OCI-LY3 (cell line): ENCODE results near the gene DUSP1.

ENCODE experiments used
- H2AFZ ChIP-seq: fragments of 200-600, 300-600 bp; shearing (Covaris generic); 2 replicates; pipeline ENCODE4 v1.6.0; 2014; ENCODE audit warnings: antibody characterized with exemption, low read depth, low read length
- H3K27ac ChIP-seq: fragments of 200-600, 300-600 bp; sonication (generic); 2 replicates; pipeline ENCODE4 v1.5.1; 2014; ENCODE audit warnings: mild to moderate bottlenecking, low read length, moderate library complexity, mixed read lengths
- H3K27me3 ChIP-seq: fragments of 200-600, 300-600 bp; sonication (generic); 2 replicates; pipeline ENCODE4 v1.6.1; 2014; ENCODE audit warnings: low read depth, low read length, mixed read lengths
- H3K36me3 ChIP-seq: fragments of 200-600, 300-600 bp; sonication (generic); replicated peaks from 2 replicates; pipeline ENCODE3; 2014; ENCODE audit warnings: low read depth, low read length, mixed read lengths
- H3K4me1 ChIP-seq: fragments of 300-600, 200-600 bp; sonication (generic); 2 replicates; pipeline ENCODE4 v1.6.1; 2014; ENCODE audit warnings: low read length, mixed read lengths
- H3K4me2 ChIP-seq: fragments of 200-600, 300-600 bp; sonication (generic); 2 replicates; pipeline ENCODE4 v1.6.1; 2014; ENCODE audit warnings: low read length, mixed read lengths
- H3K4me3 ChIP-seq: fragments of 300-600, 200-600 bp; sonication (generic); 2 replicates; pipeline ENCODE4 v1.5.1; 2014; ENCODE audit warnings: antibody characterized with exemption, mild to moderate bottlenecking, low read length, moderate library complexity
- H3K79me2 ChIP-seq: fragments of 300-600, 200-600 bp; shearing (Covaris generic); 2 replicates; pipeline ENCODE4 v1.6.1; 2014; ENCODE audit warnings: mild to moderate bottlenecking, low read length, mixed read lengths
- H3K9ac ChIP-seq: fragments of 300-600, 200-600 bp; shearing (Covaris generic); 2 replicates; pipeline ENCODE4 v1.6.0; 2014; ENCODE audit warnings: mild to moderate bottlenecking, low read length, moderate library complexity
- H3K9me3 ChIP-seq: fragments of 200-600, 300-600 bp; shearing (Covaris generic); 2 replicates; pipeline ENCODE4 v1.6.1; 2014; ENCODE audit warnings: low read length, mixed read lengths; ENCODE audit not compliant: insufficient read depth
- H4K20me1 ChIP-seq: fragments of 200-600, 300-600 bp; sonication (generic); 2 replicates; pipeline ENCODE4 v1.6.1; 2016; ENCODE audit warnings: low read length, mixed read lengths; ENCODE audit not compliant: insufficient read depth
- CTCF ChIP-seq: fragments of 200-600, 300-600 bp; sonication (generic); IDR thresholded peaks from 2 replicates; pipeline ENCODE4 v1.5.1; 2014; ENCODE audit warnings: antibody characterized with exemption, low read length, low read depth
- EZH2phosphoT487 ChIP-seq: fragments of 200-600 bp; shearing (Covaris generic); IDR thresholded peaks from 2 replicates; pipeline ENCODE4 v1.6.1; 2018; ENCODE audit warnings: antibody characterized with exemption, mixed run types, low read depth

The DUSP1 gene

GRCh38 chr5:172754596-172755356 lies 16.2 kb downstream of the DUSP1 start:
- no peak overlapping the region for H3K9ac ChIP-seq

GRCh38 chr5:172753101-172753500 lies 17.9 kb downstream of the DUSP1 start:
- peaks cover 15% of the 10 kb centered on the region; the same call in 1 of the 2 replicates for H3K27me3 ChIP-seq
- H3K4me2 ChIP-seq, result no peak overlapping the region
- H3K4me3 ChIP-seq, result no peak overlapping the region
- TF ChIP-seq EZH2phosphoT487 (no peak), CTCF (no peak)
- no peaks in the 10 kb centered on the region for H3K9me3 ChIP-seq
- no peaks in the 10 kb centered on the region for H3K4me1 ChIP-seq
- H4K20me1 ChIP-seq, result no peaks in the 10 kb centered on the region
- H3K27ac ChIP-seq, result no peak overlapping the region
- H3K79me2 ChIP-seq, result no peaks in the 10 kb centered on the region
- H3K36me3 ChIP-seq, result no peaks in the 10 kb centered on the region
- no peak overlapping the region for H2AFZ ChIP-seq
- no peak overlapping the region for H3K9ac ChIP-seq

More at GRCh38 chr5:172754596-172755356, 16.2 kb downstream of the DUSP1 start:
- H4K20me1 ChIP-seq, result no peaks in the 10 kb centered on the region
- H3K36me3 ChIP-seq, result no peaks in the 10 kb centered on the region
- H3K4me1 ChIP-seq, result no peaks in the 10 kb centered on the region
- peaks cover 17% of the 10 kb centered on the region for H3K27me3 ChIP-seq
- H3K4me3 ChIP-seq, result no peak overlapping the region
- no peaks in the 10 kb centered on the region for H3K9me3 ChIP-seq
- no peak for TF ChIP-seq EZH2phosphoT487
- TF ChIP-seq CTCF, result no peak
- H3K79me2 ChIP-seq, result no peaks in the 10 kb centered on the region
- H2AFZ ChIP-seq, result no peak overlapping the region
- no peak overlapping the region for H3K4me2 ChIP-seq
- H3K27ac ChIP-seq, result no peak overlapping the region

GRCh38 chr5:172751761-172752510 lies 19.1 kb downstream of the DUSP1 start:
- no peaks in the 10 kb centered on the region for H3K36me3 ChIP-seq
- no peak overlapping the region for H2AFZ ChIP-seq
- no peak for TF ChIP-seq CTCF
- TF ChIP-seq EZH2phosphoT487, result no peak
- H3K4me1 ChIP-seq, result no peaks in the 10 kb centered on the region
- no peaks in the 10 kb centered on the region for H3K9me3 ChIP-seq
- H3K27ac ChIP-seq, result no peak overlapping the region
- H3K4me3 ChIP-seq, result no peak overlapping the region
- peaks cover 15% of the 10 kb centered on the region; the same call in 1 of the 2 replicates for H3K27me3 ChIP-seq
- no peak overlapping the region for H3K9ac ChIP-seq
- no peak overlapping the region for H3K4me2 ChIP-seq
- H4K20me1 ChIP-seq, result no peaks in the 10 kb centered on the region
- no peaks in the 10 kb centered on the region for H3K79me2 ChIP-seq

- TF ChIP-seq CTCF (no peak), EZH2phosphoT487 (no peak)
These were observed 20.9 kb downstream of the DUSP1 start for GRCh38 chr5:172749881-172750633.

More at GRCh38 chr5:172749881-172750633, 20.9 kb downstream of the DUSP1 start:
- Histone ChIP-seq H3K9me3 (no peaks in the 10 kb centered on the region), H2AFZ (no peak overlapping the region), H4K20me1 (no peaks in the 10 kb centered on the region), H3K36me3 (no peaks in the 10 kb centered on the region), H3K9ac (no peak overlapping the region), H3K4me2 (no peak overlapping the region), H3K27ac (no peak overlapping the region), H3K27me3 (peaks cover 15% of the 10 kb centered on the region; the same call in 1 of the 2 replicates), H3K79me2 (no peaks in the 10 kb centered on the region), H3K4me1 (no peaks in the 10 kb centered on the region), H3K4me3 (no peak overlapping the region)
